Neural cell (in vitro differentiated cells): ENCODE data around the gene DCC.

Source experiments
- CTCF ChIP-seq: fragments of 450-650 bp; IDR thresholded peaks from 2 replicates; pipeline ENCODE4 v1.5.1; 2014; ENCODE audit warnings: antibody characterized with exemption, mild to moderate bottlenecking, moderate library complexity; ENCODE audit not compliant: poor library complexity, severe bottlenecking
- MXI1 ChIP-seq: fragments of 450-650 bp; conservative IDR thresholded peaks from 2 replicates; pipeline ENCODE4 v1.6.1; 2014; ENCODE audit warnings: antibody characterized with exemption, mild to moderate bottlenecking; ENCODE audit not compliant: poor library complexity, severe bottlenecking
- RAD21 ChIP-seq: fragments of 450-650 bp; conservative IDR thresholded peaks from 2 replicates; pipeline ENCODE4 v1.6.1; 2014; ENCODE audit warnings: antibody characterized with exemption, mild to moderate bottlenecking, moderate library complexity

DNA sequence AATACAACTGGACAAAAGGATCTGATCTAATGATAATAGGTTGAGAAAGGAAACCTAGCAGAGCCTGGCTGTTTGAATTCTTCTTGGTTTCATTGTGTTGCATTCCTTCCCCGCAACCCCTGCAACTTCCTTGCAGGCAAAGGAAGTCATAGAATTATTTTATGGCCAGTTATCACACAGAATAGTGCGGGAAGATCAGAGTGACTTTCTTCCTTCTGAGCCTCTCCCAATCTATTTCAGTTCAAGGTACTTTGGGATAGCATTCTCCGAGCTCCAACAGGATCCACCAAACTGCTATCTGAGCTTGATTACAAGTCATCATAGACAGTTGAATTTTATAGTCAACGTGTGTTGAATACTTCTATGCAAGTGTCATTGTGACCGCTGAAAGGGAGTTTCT is 441.1 kb downstream of the DCC start:
- TF ChIP-seq MXI1 (no peak), CTCF (no peak), RAD21 (no peak)
